Loucy (cell line): ENCODE measurements around the gene NEBL.

ENCODE experiments used
- H2AFZ ChIP-seq: fragments of 200-600 bp; sonication (generic); 2 replicates; pipeline ENCODE4 v1.6.0; 2016; ENCODE audit warnings: antibody characterized with exemption, mild to moderate bottlenecking, low read length, moderate library complexity
- H3F3A ChIP-seq: fragments of 200-600 bp; 2 replicates; pipeline ENCODE4 v1.6.0; 2016; ENCODE audit warnings: antibody characterized with exemption, low read depth, mild to moderate bottlenecking
- H3K27me3 ChIP-seq: fragments of 200-600 bp; sonication (generic); 2 replicates; pipeline ENCODE4 v1.6.1; 2014; ENCODE audit warnings: low read length, mild to moderate bottlenecking; ENCODE audit not compliant: insufficient read depth, poor library complexity, severe bottlenecking
- H3K36me3 ChIP-seq: fragments of 200-600 bp; sonication (generic); 2 replicates; pipeline ENCODE4 v1.6.1; 2016; ENCODE audit warnings: low read length; ENCODE audit not compliant: insufficient read depth
- H3K4me1 ChIP-seq: fragments of 200-600 bp; sonication (generic); 2 replicates; pipeline ENCODE4 v1.5.1; 2014; ENCODE audit warnings: low read length, mild to moderate bottlenecking; ENCODE audit not compliant: insufficient read depth, poor library complexity, severe bottlenecking
- H3K4me2 ChIP-seq: fragments of 200-600 bp; sonication (generic); 2 replicates; pipeline ENCODE4 v1.6.0; 2014; ENCODE audit warnings: antibody characterized with exemption, low read length, low read depth, mild to moderate bottlenecking; ENCODE audit not compliant: poor library complexity, severe bottlenecking
- H3K4me3 ChIP-seq: fragments of 200-600 bp; sonication (generic); 2 replicates; pipeline ENCODE4 v1.5.1; 2014; ENCODE audit warnings: low read length, mild to moderate bottlenecking, mixed read lengths; ENCODE audit not compliant: poor library complexity, severe bottlenecking
- H3K79me2 ChIP-seq: fragments of 200-600 bp; sonication (generic); 2 replicates; pipeline ENCODE4 v1.6.1; 2014; ENCODE audit warnings: low read length; ENCODE audit not compliant: insufficient read depth
- H3K9ac ChIP-seq: fragments of 200-600 bp; sonication (generic); 2 replicates; pipeline ENCODE4 v1.6.0; 2014; ENCODE audit warnings: mild to moderate bottlenecking, low read depth, low read length, moderate library complexity; ENCODE audit not compliant: poor library complexity, severe bottlenecking
- H3K9me2 ChIP-seq: fragments of 200-600 bp; sonication (generic); replicated peaks from 2 replicates; pipeline ENCODE4 v1.6.1; 2016; ENCODE audit warnings: low read depth, low read length, mixed read lengths
- H3K9me3 ChIP-seq: fragments of 200-600 bp; sonication (generic); 2 replicates; pipeline ENCODE4 v1.6.1; 2014; ENCODE audit warnings: mild to moderate bottlenecking, antibody characterized with exemption, low read length, low read depth; ENCODE audit not compliant: insufficient read depth
- H4K20me1 ChIP-seq: fragments of 200-600 bp; sonication (generic); 2 replicates; pipeline ENCODE4 v1.6.0; 2014; ENCODE audit warnings: antibody characterized with exemption, low read length, mild to moderate bottlenecking; ENCODE audit not compliant: insufficient read depth, poor library complexity, severe bottlenecking
- CTCF ChIP-seq: fragments of 200-600 bp; sonication (generic); conservative IDR thresholded peaks from 2 replicates; pipeline ENCODE4 v1.5.1; 2014; ENCODE audit warnings: mild to moderate bottlenecking, antibody characterized with exemption, low read length
- EZH2phosphoT487 ChIP-seq: fragments of 200-600 bp; IDR thresholded peaks from 2 replicates; pipeline ENCODE4 v1.6.1; 2018; ENCODE audit warnings: antibody characterized with exemption, mild to moderate bottlenecking, moderate library complexity, borderline replicate concordance

NEBL gene

GRCh38 chr10:20874261-20874660, 22.9 kb downstream of the NEBL start:
- Histone ChIP-seq H3K9me2 (no peaks in the 10 kb centered on the region), H3F3A (no peaks in the 10 kb centered on the region), H4K20me1 (no peaks in the 10 kb centered on the region), H2AFZ (no peak overlapping the region), H3K27me3 (no peaks in the 10 kb centered on the region), H3K4me2 (no peak overlapping the region), H3K4me1 (no peaks in the 10 kb centered on the region), H3K79me2 (no peaks in the 10 kb centered on the region), H3K9ac (no peak overlapping the region), H3K9me3 (no peaks in the 10 kb centered on the region), H3K4me3 (no peak overlapping the region), H3K36me3 (no peaks in the 10 kb centered on the region)
- TF ChIP-seq EZH2phosphoT487 = no peak
- TF ChIP-seq CTCF = no peak

- Histone ChIP-seq H3K36me3 (no peaks in the 10 kb centered on the region), H4K20me1 (no peaks in the 10 kb centered on the region)
- TF ChIP-seq CTCF (no peak), EZH2phosphoT487 (no peak)
These were observed 25.1 kb downstream of the NEBL start for GRCh38 chr10:20871970-20872369.

GRCh38 chr10:20870834-20871233, 26.3 kb downstream of the NEBL start:
- Histone ChIP-seq H3K4me2 (no peak overlapping the region), H3F3A (no peaks in the 10 kb centered on the region), H3K9me3 (no peaks in the 10 kb centered on the region), H3K27me3 (no peaks in the 10 kb centered on the region), H3K36me3 (no peaks in the 10 kb centered on the region), H3K9ac (no peak overlapping the region), H2AFZ (no peak overlapping the region), H3K9me2 (no peaks in the 10 kb centered on the region), H4K20me1 (no peaks in the 10 kb centered on the region), H3K4me1 (no peaks in the 10 kb centered on the region), H3K79me2 (no peaks in the 10 kb centered on the region), H3K4me3 (no peak overlapping the region)
- no peak for TF ChIP-seq EZH2phosphoT487
- no peak for TF ChIP-seq CTCF

More at GRCh38 chr10:20871970-20872369, 25.1 kb downstream of the NEBL start:
- Histone ChIP-seq H3K9ac (no peak overlapping the region), H3F3A (no peaks in the 10 kb centered on the region), H3K79me2 (no peaks in the 10 kb centered on the region), H3K4me1 (no peaks in the 10 kb centered on the region), H3K27me3 (no peaks in the 10 kb centered on the region), H3K4me3 (no peak overlapping the region), H3K9me2 (no peaks in the 10 kb centered on the region), H3K4me2 (no peak overlapping the region), H3K9me3 (no peaks in the 10 kb centered on the region), H2AFZ (no peak overlapping the region)
